B cell (primary cell): Measurements from ENCODE around the gene EHD2. TPM values are rescaled to one million over a fixed set of nuclear protein-coding genes. Genes with fewer than 3 reads are reported as not detected.

ENCODE experiments used
- ATAC-seq: fragments of 200-7000 bp; cut with Tn5 transposase; one replicate; pipeline ENCODE4 v1.10.0; 2021; ENCODE audit warnings: low read depth, mild to moderate bottlenecking, moderate number of reproducible peaks, moderate library complexity
- CTCF ChIA-PET: fragments of 350-600 bp; sonication (Branson Sonifier 250); formaldehyde crosslinking; loops from one replicate; lab custom pipeline; 2021; ENCODE audit warnings: antibody characterized with exemption, inconsistent platforms; lab: Charles Lee
- POLR2A ChIA-PET: fragments of 350-600 bp; sonication (Branson Sonifier 250); formaldehyde crosslinking; loops from one replicate; lab custom pipeline; 2021; ENCODE audit warnings: antibody characterized with exemption; lab: Charles Lee
- DNase-seq: peaks from one replicate; pipeline ENCODE4 v3.0.0; 2013
- H2AFZ ChIP-seq: 2 replicates; pipeline ENCODE4 v1.6.1; 2012; ENCODE audit warnings: mild to moderate bottlenecking, low read depth, low read length; ENCODE audit not compliant: insufficient read depth, poor library complexity, severe bottlenecking
- H3K27ac ChIP-seq, 2 donors: 1 replicate in 1 of 2; 2 replicates in 1 of 2; pipeline ENCODE4 v1.5.1; 2012 to 2013; ENCODE audit warnings: low read length in 2 of 2, mild to moderate bottlenecking in 2 of 2, moderate library complexity in 1 of 2
- H3K27me3 ChIP-seq, 4 experiments: fragments of 200-600 bp in 1 of 4; sonication (generic) in 1 of 4; replicated peaks in 1 of 4; 1 replicate in 2 of 4; 2 replicates in 2 of 4; pipeline versions ENCODE4 v1.6.1 to v1.7.0; 2013 to 2016; ENCODE audit warnings: low read length in 3 of 4, mild to moderate bottlenecking in 2 of 4, mixed read lengths in 1 of 4, moderate library complexity in 1 of 4; ENCODE audit not compliant: insufficient read depth in 4 of 4, control insufficient read depth in 3 of 4; ENCODE audit errors: control extremely low read depth in 1 of 4
- H3K36me3 ChIP-seq, 2 experiments: replicated peaks in 1 of 2; 1 replicate in 1 of 2; 2 replicates in 1 of 2; pipeline versions ENCODE4 v1.6.1 to v1.7.1; 2013; ENCODE audit warnings: low read length in 1 of 2; ENCODE audit not compliant: insufficient read depth in 2 of 2, control insufficient read depth in 1 of 2; ENCODE audit errors: control extremely low read depth in 1 of 2, extremely low read depth in 1 of 2
- H3K4me1 ChIP-seq, 2 donors: fragments of 200-600 bp in 1 of 2; sonication (generic) in 1 of 2; 1 replicate in 1 of 2; 2 replicates in 1 of 2; pipeline versions ENCODE4 v1.5.1 to v1.6.1; 2013 to 2017; ENCODE audit warnings: low read length in 2 of 2; ENCODE audit not compliant: control insufficient read depth in 2 of 2, insufficient read depth in 2 of 2
- H3K4me2 ChIP-seq: replicated peaks from 2 replicates; pipeline ENCODE3; 2012; ENCODE audit warnings: mild to moderate bottlenecking, low read depth, low read length; ENCODE audit not compliant: poor library complexity, severe bottlenecking
- H3K4me3 ChIP-seq, 5 experiments: fragments of 200-600 bp in 1 of 5; sonication (generic) in 1 of 5; 1 replicate in 3 of 5; 2 replicates in 2 of 5; pipeline versions ENCODE4 v1.5.1 to v1.7.0; 2011 to 2016; ENCODE audit warnings: low read length in 4 of 5, mild to moderate bottlenecking in 4 of 5, low read depth in 2 of 5, control low read depth in 1 of 5, moderate library complexity in 1 of 5; ENCODE audit not compliant: insufficient read depth in 1 of 5; ENCODE audit errors: control extremely low read depth in 1 of 5, extremely low read depth in 1 of 5
- H3K79me2 ChIP-seq: fragments of 200-600 bp; sonication (generic); one replicate; pipeline ENCODE4 v1.6.0; 2016; ENCODE audit warnings: low read length; ENCODE audit not compliant: control insufficient read depth, insufficient read depth
- H3K9ac ChIP-seq: fragments of 200-600 bp; sonication (generic); 2 replicates; pipeline ENCODE4 v1.6.1; 2017; ENCODE audit warnings: mild to moderate bottlenecking, low read length, moderate library complexity
- H3K9me3 ChIP-seq, 3 donors: one replicate each; pipeline versions ENCODE4 v1.6.1 to v1.7.1; 2013; ENCODE audit warnings: low read length in 2 of 3; ENCODE audit not compliant: control insufficient read depth in 2 of 3, insufficient read depth in 1 of 3; ENCODE audit errors: control extremely low read depth in 1 of 3
- H4K20me1 ChIP-seq: 2 replicates; pipeline ENCODE4 v1.6.0; 2012; ENCODE audit warnings: mild to moderate bottlenecking, low read length; ENCODE audit not compliant: insufficient read depth, control insufficient read depth, poor library complexity, severe bottlenecking
- H3K27ac Mint-ChIP-seq: one replicate; pipeline ENCODE4 v1.8.0; 2021; ENCODE audit warnings: mixed read lengths
- H3K27me3 Mint-ChIP-seq: one replicate; pipeline ENCODE4 v1.8.0; 2021; ENCODE audit warnings: mixed read lengths
- H3K4me1 Mint-ChIP-seq: one replicate; pipeline ENCODE4 v1.8.0; 2021; ENCODE audit warnings: mixed read lengths
- H3K4me3 Mint-ChIP-seq: one replicate; pipeline ENCODE4 v1.8.0; 2021; ENCODE audit warnings: mixed read lengths
- H3K9me3 Mint-ChIP-seq: one replicate; pipeline ENCODE4 v1.8.0; 2022; ENCODE audit warnings: mixed read lengths; ENCODE audit not compliant: insufficient read depth
- CTCF ChIP-seq: fragments of 200-600 bp; IDR thresholded peaks from one replicate; pipeline ENCODE4 v1.8.0; 2022; ENCODE audit warnings: antibody characterized with exemption, mild to moderate bottlenecking
- EZH2 ChIP-seq: IDR thresholded peaks from 2 replicates; pipeline ENCODE4 v1.6.1; 2012; ENCODE audit warnings: borderline replicate concordance, low read depth, mild to moderate bottlenecking, moderate library complexity, low read length; ENCODE audit not compliant: insufficient read depth, poor library complexity, severe bottlenecking
- WGBS: methylation state at CpG from one replicate; pipeline ENCODE4 v1.1.5; 2013; ENCODE audit warnings: missing lambda C conversion rate; ENCODE audit not compliant: insufficient coverage; 5-methylcytosine and 5-hydroxymethylcytosine counted together
- intact Hi-C: fragments of 100-400 bp; cut with micrococcal nuclease; formaldehyde crosslinking; loops from one replicate; pipeline ENCODE4 v1.10.0; 2022
- polyA plus RNA-seq: library from polyadenylated mRNA; depleted of rRNA; stranded (reverse); fragments of >200 nt; gene quantifications from 2 replicates; pipeline ENCODE4 v1.2.3, GENCODE V29; 2012
- total RNA-seq, 2 donors: library from RNA; stranded (reverse); fragments of 120-200 nt in 1 of 2; gene quantifications; 1 replicate in 1 of 2; 2 replicates in 1 of 2; pipeline versions ENCODE4 v1.2.3 to v1.2.4, GENCODE V29; 2013 to 2022

The EHD2 gene
- total and polyA plus RNA-seq, 2 donors (not counting 1 experiment from before 2014, with no cell fraction given): not detected

GRCh38 chr19:47755762-47756626, 42.8 kb downstream of the EHD2 start:
- H3K9me3 ChIP-seq: peaks cover 0 to 9% (median 2%) of the 10 kb centered on the region in 3 donors
- CTCF ChIA-PET: no interaction called here
- Mint-ChIP-seq H3K27ac (no peak overlapping the region), H3K27me3 (no peaks in the 10 kb centered on the region), H3K4me3 (no peak overlapping the region), H3K4me1 (no peaks in the 10 kb centered on the region), H3K9me3 (no peaks in the 10 kb centered on the region)
- H3K27me3 ChIP-seq: no peaks in the 10 kb centered on the region
- H3K79me2 ChIP-seq: no peaks in the 10 kb centered on the region
- 97% methylated on average over 28 of the region's 28 CpGs for WGBS
- DNase-seq (peak; percentile 30), ATAC-seq (no peak)
- H3K9ac ChIP-seq: no peak overlapping the region
- H3K4me1 ChIP-seq: no peaks in the 10 kb centered on the region
- POLR2A ChIA-PET: no interaction called here
- H3K4me3 ChIP-seq: no peak overlapping the region
- no peak overlapping the region for H2AFZ ChIP-seq
- H3K27ac ChIP-seq: no peak overlapping the region
- TF ChIP-seq EZH2 (no peak), CTCF (no peak)
- peaks cover 0 to 70% of the 10 kb centered on the region in 2 experiments for H3K36me3 ChIP-seq
- H4K20me1 ChIP-seq: peaks cover 52% of the 10 kb centered on the region
- intact Hi-C loops: no loop called here
- no peak overlapping the region for H3K4me2 ChIP-seq

GRCh38 chr19:47756627-47756929, 43.4 kb downstream of the EHD2 start:
- no peak for TF ChIP-seq CTCF
- no peak for TF ChIP-seq EZH2
- H3K4me3 ChIP-seq: no peak overlapping the region
- Mint-ChIP-seq H3K27me3 (no peaks in the 10 kb centered on the region), H3K27ac (no peak overlapping the region), H3K4me3 (no peak overlapping the region), H3K4me1 (no peaks in the 10 kb centered on the region), H3K9me3 (no peaks in the 10 kb centered on the region)
- no peaks in the 10 kb centered on the region for H3K4me1 ChIP-seq
- WGBS: 99% methylated on average over 12 of the region's 12 CpGs
- no peak overlapping the region for H3K4me2 ChIP-seq
- H4K20me1 ChIP-seq: peaks cover 46% of the 10 kb centered on the region
- H3K9ac ChIP-seq: no peak overlapping the region
- ATAC-seq (no peak), DNase-seq (no peak)
- H3K9me3 ChIP-seq: peaks cover 0 to 9% (median 2%) of the 10 kb centered on the region in 3 donors
- H3K27ac ChIP-seq: no peak overlapping the region
- H2AFZ ChIP-seq: no peak overlapping the region
- CTCF ChIA-PET: no interaction called here
- no peaks in the 10 kb centered on the region for H3K79me2 ChIP-seq
- H3K36me3 ChIP-seq: peaks cover 0 to 64% of the 10 kb centered on the region in 2 experiments
- intact Hi-C loops: no loop called here
- H3K27me3 ChIP-seq: no peaks in the 10 kb centered on the region
- POLR2A ChIA-PET: no interaction called here
